Measurements from ENCODE around the gene PADI1. TPM values are rescaled to one million over a fixed set of nuclear protein-coding genes. Genes with fewer than 3 reads are reported as not detected.

The PADI1 gene
- 0.30 and 0.33 TPM in 2 replicates for total RNA-seq (2021; fragmentation: NEBNext Ultra II Directional; extraction: Animal tissue kit (Norgen Biotek cat#: 25700))
- polyA plus RNA-seq (2011; rRNA removed): 0.20 and 0.38 TPM in 2 replicates
- polyA plus RNA-seq (2011; cell fraction: cytosol; rRNA removed): 0.22 TPM
- 0.40 TPM for polyA plus RNA-seq (2011; cell fraction: nucleus; rRNA removed)
- polyA plus RNA-seq (2012, experiment 1 of 2): 0.20 to 0.45 TPM (median 0.29 TPM) in 4 replicates
- 0.24 TPM for polyA plus RNA-seq (2012, experiment 2 of 2)
- 0.41 TPM for polyA plus RNA-seq (2013, experiment 1 of 2)
- polyA plus RNA-seq (2013, experiment 2 of 2): 0.31 TPM
- polyA minus RNA-seq (2011; rRNA and poly(A)+ RNA removed): 0.20 and 0.35 TPM in 2 replicates
- polyA minus RNA-seq (2011; cell fraction: cytosol; rRNA and poly(A)+ RNA removed): not detected
- not detected for polyA minus RNA-seq (2011; cell fraction: nucleus; rRNA and poly(A)+ RNA removed)
- long read RNA-seq, experiment 1: 0 reads
- long read RNA-seq, experiment 2: 0 reads

GRCh38 chr1:17204546-17205440 lies at the start of gene PADI1:
Gene PADI1 (plus strand): TSS chr1:17205128. CDS start chr1:17205218, 90 bp downstream.
- Histone ChIP-seq H4K91ac (replicated peaks; ENCODE audit: insufficient read length, low read length) (no peak within 1 kb of the TSS), H2BK5ac (ENCODE audit: low read depth, low read length) (no peak within 1 kb of the TSS), H3K9ac (replicated peaks in 1 of 4; ENCODE audit: extremely low read depth in 1 of 4, low read depth in 3 of 4, low read length in 3 of 4) (no peak within 1 kb of the TSS; a peak in 1 of 7 replicates), H2BK15ac (ENCODE audit: low read length) (no peak within 1 kb of the TSS), H3K14ac (ENCODE audit: insufficient read length) (no peak within 1 kb of the TSS), H2AFZ (ENCODE audit: low read length) (no peak within 1 kb of the TSS), H3K9me3 (ENCODE audit: insufficient read depth in 2 of 2, low read depth in 1 of 2, low read length in 1 of 2) (no peaks in the 10 kb centered on the region), H4K8ac (ENCODE audit: extremely low read depth, insufficient read depth, low read length) (no peak within 1 kb of the TSS; the same call in 1 of the 2 replicates), H2BK12ac (ENCODE audit: low read depth, low read length) (no peak within 1 kb of the TSS), H3K79me1 (ENCODE audit: low read depth, low read length) (no peaks in the 10 kb centered on the region), H2BK20ac (ENCODE audit: low read length) (no peak within 1 kb of the TSS), H3K4me1 (replicated peaks in 1 of 4; ENCODE audit: control insufficient read depth in 3 of 4, insufficient read depth in 4 of 4, low read length in 3 of 4) (no peaks in the 10 kb centered on the region), H3K23me2 (ENCODE audit: low read depth, low read length) (peaks cover 2% of the 10 kb centered on the region; the same call in 1 of the 2 replicates), H3K18ac (ENCODE audit: extremely low read depth, low read length) (no peak within 1 kb of the TSS; the same call in 1 of the 2 replicates), H3K36me3 (ENCODE audit: control insufficient read depth in 2 of 4, insufficient read depth in 4 of 4, low read length in 3 of 4) (no peaks in the 10 kb centered on the region), H4K5ac (ENCODE audit: insufficient read length, low read depth, low read length) (no peak within 1 kb of the TSS), H3K4ac (replicated peaks; ENCODE audit: insufficient read length, low read depth, low read length) (no peak within 1 kb of the TSS), H2BK120ac (replicated peaks; ENCODE audit: low read depth, low read length) (no peak within 1 kb of the TSS), H3K56ac (replicated peaks; ENCODE audit: insufficient read length, low read depth, low read length) (no peak within 1 kb of the TSS), H3K4me3 (ENCODE audit: extremely low read depth in 1 of 4, insufficient read depth in 2 of 4, low read depth in 3 of 4, low read length in 4 of 4) (no peak within 1 kb of the TSS), H4K20me1 (replicated peaks in 1 of 2; ENCODE audit: control insufficient read depth in 1 of 2, insufficient read depth in 2 of 2, low read length in 2 of 2) (no peaks in the 10 kb centered on the region), H2AK5ac (ENCODE audit: low read depth, low read length) (no peak within 1 kb of the TSS), H3K4me2 (ENCODE audit: insufficient read depth in 1 of 2, low read depth in 2 of 2, low read length in 2 of 2) (no peak within 1 kb of the TSS), H3K79me2 (ENCODE audit: control insufficient read depth in 1 of 2, insufficient read depth in 2 of 2, low read length in 2 of 2) (no peaks in the 10 kb centered on the region), H3K27me3 (replicated peaks in 1 of 4; ENCODE audit: control insufficient read depth in 3 of 4, extremely low read depth in 1 of 4, insufficient read depth in 3 of 4, low read length in 3 of 4) (no peaks in the 10 kb centered on the region), H3K27ac (ENCODE audit: low read depth, low read length) (no peak within 1 kb of the TSS), H3K23ac (ENCODE audit: insufficient read length) (no peak within 1 kb of the TSS)
- FAIRE-seq: no peak
- ChIA-PET POLR2A (ENCODE audit: partially characterized antibody) (interaction anchor here (0.8 kb wide), 1 partner anchor 38 kb away, joined by 3 read pairs; no protein-coding TSS in a partner anchor), CTCF (ENCODE audit: partially characterized antibody) (interaction anchor here (0.6 to 2.2 kb wide), 6 partner anchors 11 to 273 kb away, joined by 3 to 9 read pairs (median 3); no protein-coding TSS in a partner anchor)
- 82% methylated on average over 7 of the region's 9 CpGs; no CpG with 5 or more reads in 1 of the 2 experiments for WGBS, 2 experiments (ENCODE audit: extremely low coverage in 1 of 2, insufficient coverage in 1 of 2, insufficient read length in 1 of 2, insufficient replicate concordance in 2 of 2, low coverage in 1 of 2, low lambda C conversion rate in 2 of 2, missing lambda C conversion rate in 1 of 2)
- TF ChIP-seq CTBP2 (IDR thresholded peaks at IDR 0.05; ENCODE audit: borderline replicate concordance, insufficient read depth, insufficient read length, low read length) (no peak), PHF8 (conservative IDR thresholded peaks at IDR 0.05; ENCODE audit: low read depth, low read length) (no peak)
- no peak for DNase-seq (ENCODE audit: low read depth in 1 of 2, low spot score in 2 of 2)
